DMS 273 (cell line): ENCODE results near the gene PRKN.

Experiments used
- DNase-seq: peaks from one replicate; lab custom pipeline; 2025; ENCODE audit not compliant: unreplicated experiment; lab: John Stamatoyannopoulos, UW

The PRKN gene

DNA sequence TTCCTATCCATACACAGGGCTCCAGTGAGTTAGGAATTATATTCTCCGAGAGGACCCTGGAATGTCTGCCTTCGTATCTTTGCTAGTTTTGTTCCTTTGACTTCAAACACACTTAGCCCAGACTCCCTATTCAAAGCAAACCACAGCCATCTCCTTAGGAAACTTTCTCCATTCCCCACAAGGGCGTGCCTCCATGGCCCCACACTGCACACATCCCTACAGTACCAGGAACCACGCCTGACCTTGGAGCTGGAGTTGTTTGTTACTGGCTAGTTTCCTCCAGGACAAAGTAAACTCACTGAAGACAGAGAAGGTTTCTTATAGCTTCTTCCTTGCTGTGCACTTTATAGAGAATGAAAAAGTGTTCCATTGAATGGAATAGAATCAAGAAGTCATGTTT, 1040.9 kb downstream of the PRKN start:
- DNase-seq: no peak

DNA sequence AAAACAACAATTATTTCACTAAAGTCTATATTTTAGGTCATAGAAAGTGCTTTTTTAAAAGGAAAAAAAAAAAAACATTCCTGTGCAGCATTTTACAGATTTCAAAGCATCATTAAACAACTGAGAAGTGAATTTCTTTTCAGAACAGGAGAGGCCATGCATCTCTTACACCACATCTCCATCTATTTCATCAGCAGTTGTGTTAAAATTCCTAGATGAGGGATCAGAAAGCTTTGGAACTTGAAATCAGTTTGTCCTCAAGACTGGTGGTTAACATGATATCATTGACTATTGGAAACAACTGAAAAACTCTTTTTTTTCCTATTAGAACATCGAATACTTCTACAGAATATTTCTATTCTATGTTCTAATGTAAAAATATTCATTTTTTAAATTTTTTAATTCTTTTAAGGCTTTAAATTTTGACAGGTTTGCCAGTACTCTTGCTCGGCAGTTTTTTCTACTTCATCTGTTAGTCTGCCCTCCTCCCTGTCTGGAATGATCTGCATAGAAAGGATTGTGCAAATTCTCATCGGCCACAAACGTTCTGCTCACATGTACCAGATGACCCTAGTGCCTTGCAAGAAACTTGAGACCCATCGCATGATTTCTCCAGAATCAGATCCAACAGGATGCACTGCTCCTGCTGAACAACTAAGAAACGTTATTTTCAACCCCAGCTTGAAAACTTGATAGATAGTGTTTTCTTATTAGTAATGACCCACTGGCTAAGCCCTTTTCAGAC, 1042.7 kb downstream of the PRKN start:
- DNase-seq: no peak

GRCh38 chr6:161683400-161683799, 1044.2 kb downstream of the PRKN start:
- DNase-seq: no peak

- no peak for DNase-seq
Observed at GRCh38 chr6:161682982-161683381, 1044.6 kb downstream of the PRKN start.

DNA sequence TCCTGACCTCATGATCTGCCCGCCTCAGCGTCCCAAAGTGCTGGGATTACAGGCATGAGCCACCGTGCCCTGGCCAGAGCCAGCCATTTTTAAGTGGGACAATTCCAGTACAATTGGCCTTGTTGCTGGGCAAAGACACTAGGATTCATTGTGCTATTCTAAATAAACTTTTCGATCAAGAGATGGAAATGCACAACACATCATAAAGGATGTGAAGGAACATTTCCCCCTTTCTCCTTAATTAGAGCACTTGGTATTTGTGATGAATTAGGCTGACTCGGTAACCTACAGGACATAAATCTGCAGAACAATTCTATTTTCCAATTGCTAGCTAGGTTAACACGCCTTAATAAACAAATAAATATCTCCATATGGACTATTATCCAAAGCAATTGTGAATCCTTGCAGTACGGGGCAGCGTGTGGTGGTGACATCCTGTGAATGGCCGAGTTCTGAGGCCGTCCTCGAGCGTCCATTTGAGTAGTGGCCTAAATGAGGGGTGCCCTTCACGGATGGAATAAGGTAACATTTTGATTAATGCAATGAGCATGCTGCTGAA, 1047.5 kb downstream of the PRKN start:
- DNase-seq: no peak

- DNase-seq: no peak
Observed at GRCh38 chr6:161677188-161677587, 1050.4 kb downstream of the PRKN start.

GRCh38 chr6:161676586-161676985, 1051.0 kb downstream of the PRKN start:
- no peak for DNase-seq

- DNase-seq: no peak
Observed at GRCh38 chr6:161674930-161675682, 1052.5 kb downstream of the PRKN start.

DNA sequence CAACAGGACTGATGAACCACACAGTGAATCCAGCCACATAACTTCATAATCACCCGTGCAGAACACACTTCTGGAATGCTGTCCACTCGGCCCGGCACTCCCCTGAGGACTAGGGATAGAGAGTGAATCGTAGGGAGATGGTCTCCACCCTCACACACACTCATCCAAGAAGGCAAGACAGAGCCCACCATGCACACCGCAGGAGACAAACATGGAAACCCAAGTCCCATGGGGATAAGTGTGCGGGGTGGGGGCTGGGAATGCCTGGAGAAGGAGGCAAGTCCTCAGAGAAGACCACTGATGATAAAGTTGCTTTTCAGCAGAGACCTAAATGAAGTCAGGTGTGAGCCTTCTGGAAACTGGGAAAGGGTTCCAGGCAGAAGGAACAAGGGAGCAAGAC, 1054.5 kb downstream of the PRKN start:
- no peak for DNase-seq

- no peak for DNase-seq
Observed at GRCh38 chr6:161671117-161671516, 1056.4 kb downstream of the PRKN start.

DNA sequence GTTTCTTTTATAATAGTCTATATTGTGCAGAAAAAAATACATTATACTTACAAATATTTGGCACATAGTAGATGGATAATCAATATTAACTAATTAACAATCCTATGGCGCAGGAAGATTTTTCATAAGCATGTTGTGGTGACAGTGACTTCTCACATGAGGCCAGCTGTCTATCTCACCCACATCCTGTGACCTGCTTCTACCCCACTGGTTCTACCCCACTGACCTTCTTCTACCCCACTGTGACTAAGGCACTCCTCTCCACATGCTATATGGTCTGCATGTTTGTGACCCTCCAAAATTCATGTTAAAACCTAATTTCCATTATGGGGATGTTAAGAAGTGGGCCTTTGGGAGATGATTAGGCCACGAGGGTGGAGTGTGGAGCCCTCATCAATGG, 1058.9 kb downstream of the PRKN start:
- DNase-seq: no peak

DNA sequence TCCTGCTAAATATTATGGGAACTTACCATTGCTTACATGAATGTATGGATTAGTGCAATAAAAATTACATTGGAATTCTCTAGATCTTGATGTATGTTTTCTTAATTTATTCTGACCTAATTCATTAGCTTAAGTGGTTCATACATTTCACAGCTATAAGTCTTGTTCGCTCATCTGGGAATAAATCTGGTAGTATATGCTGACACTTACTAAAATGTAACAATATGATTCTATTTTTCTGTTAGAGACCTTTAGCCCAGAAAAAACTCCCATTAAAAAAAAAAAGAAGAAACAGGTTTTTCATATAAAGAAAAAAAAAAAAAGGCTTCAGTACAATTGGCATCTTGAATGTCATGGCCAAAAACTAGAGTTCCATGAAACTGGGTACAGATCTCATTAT, 1059.6 kb downstream of the PRKN start:
- no peak for DNase-seq

DNA sequence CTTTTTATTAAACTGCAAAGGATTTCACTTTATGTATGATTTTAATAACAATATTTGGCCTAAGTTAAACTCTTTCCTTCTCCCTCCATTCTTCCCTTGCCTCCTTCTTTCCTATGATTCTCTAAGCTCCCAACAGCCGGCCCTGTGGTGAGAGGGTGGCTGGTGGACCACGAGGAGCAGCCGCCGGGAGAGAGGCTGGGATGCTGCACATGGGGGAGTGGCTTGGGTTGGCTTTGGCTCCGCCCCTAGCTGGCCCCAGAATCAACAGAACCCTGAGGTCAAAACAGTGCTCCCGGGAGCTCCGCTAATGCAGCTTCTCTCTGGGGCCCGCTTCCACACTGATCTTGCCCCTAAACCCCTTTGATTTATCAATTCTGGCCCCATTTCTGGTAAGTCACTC, 1063.9 kb downstream of the PRKN start:
- DNase-seq: no peak

DNA sequence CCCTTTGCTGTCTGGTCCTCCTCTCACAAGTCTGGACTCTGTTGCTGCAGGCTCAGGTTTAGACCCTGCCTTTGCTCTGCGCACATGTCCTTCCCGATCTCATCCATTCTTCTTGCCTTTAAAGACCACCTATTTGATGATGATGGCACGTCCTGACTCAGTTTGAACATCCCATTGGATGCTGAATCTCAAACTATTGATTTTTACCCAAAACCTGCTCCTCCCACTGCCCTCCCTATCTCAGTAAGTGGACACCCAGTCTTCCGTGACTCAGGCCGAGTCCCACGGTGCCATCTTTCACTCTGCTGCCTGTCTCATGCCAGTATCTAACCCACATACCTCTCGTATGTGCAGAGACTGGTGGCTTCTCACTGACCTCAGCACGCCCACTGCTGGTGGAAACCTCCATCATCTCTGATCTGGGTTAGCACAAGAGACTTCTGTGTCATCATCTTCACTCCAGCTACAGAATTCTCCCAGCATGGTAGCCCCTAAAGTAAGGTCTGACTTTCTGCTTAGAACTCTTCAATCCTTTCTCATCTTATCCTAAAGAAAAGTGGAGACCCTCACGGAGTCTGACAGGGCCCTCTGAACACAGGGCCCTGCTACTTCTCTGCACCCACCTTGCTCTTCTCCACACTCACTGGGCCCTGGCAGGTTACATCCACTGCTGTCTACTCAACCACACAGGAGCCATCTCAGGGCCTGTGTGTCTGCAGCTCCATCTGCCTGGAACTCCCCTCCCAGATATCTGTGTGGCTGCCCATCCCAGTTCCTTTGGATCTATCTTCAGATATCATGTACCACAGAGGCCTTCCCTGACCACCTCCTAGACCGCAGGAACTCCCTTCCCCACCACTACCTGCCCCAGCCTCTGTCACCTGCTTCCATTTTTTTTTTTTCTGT, 1066.6 kb downstream of the PRKN start:
- DNase-seq: no peak

DNA sequence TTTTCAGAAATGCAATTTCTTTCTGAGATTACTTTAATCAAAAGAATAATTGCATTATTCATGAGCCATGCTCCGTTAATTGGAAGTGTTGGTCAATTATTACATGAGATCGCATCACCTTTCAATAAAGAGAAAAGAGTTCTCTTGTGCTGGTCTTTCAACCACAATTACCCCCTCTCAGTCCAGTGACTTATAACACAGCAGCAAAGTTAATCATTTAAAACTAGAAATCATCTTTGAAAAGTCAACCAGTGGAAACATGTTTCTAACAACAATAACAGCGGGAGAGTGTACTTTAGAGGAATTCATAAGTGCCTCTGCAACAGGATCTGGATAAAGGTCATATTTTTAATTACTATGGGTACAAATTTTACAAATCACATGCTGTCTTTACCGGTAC, 1069.4 kb downstream of the PRKN start:
- no peak for DNase-seq

GRCh38 chr6:161654209-161654608, 1073.4 kb downstream of the PRKN start:
- DNase-seq: no peak

DNA sequence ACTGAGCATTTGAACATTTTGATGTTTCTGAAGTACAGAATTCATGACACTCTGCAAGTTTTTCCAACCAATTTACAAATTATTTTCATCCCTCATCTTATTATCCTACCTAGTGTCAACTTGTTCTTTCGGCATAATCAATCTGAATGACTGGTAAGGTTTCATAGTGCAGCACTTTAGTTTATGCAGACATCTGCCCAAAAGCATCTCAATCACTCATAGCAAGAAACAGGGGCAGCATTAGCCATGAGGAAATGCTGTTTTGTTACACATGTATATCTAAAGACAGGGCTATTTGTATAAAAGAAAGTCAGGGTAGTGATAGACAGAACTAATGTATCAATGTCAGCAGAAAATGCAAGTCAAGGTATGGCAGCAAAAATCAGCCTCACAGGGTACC, 1075.6 kb downstream of the PRKN start:
- DNase-seq: no peak

- no peak for DNase-seq
Observed at GRCh38 chr6:161649841-161650240, 1077.7 kb downstream of the PRKN start.

- no peak for DNase-seq
Observed at GRCh38 chr6:161649068-161649467, 1078.5 kb downstream of the PRKN start.

DNA sequence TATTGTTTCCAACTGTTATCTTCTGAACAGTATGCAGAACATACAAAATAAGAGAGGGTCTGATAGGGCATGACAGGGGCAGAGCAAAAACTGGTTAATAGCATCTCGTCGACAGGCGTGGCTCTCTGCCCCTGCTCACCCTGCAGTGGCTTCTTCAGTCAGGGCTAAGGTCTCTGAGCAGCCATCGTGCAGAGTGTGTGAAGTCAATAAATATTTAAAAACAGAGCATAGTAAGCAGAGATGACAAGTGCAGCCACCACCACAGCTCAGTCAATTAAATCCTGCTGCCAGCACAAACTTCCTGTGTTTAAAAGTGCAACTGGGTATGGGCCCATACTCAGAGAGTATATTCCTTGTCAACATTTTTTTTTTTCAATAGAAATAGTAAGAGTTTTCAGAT, 1080.3 kb downstream of the PRKN start:
- DNase-seq: no peak

- DNase-seq: no peak
Observed at GRCh38 chr6:161644521-161644920, 1083.0 kb downstream of the PRKN start.
